GM19043 (cell line): Measurements from ENCODE around the gene RPL18.

Experiments used
- ATAC-seq: cut with Tn5 transposase; IDR thresholded peaks from one replicate; pipeline ENCODE4 v1.9.1; 2021; ENCODE audit warnings: low read depth; ENCODE audit not compliant: unreplicated experiment

RPL18 gene

DNA sequence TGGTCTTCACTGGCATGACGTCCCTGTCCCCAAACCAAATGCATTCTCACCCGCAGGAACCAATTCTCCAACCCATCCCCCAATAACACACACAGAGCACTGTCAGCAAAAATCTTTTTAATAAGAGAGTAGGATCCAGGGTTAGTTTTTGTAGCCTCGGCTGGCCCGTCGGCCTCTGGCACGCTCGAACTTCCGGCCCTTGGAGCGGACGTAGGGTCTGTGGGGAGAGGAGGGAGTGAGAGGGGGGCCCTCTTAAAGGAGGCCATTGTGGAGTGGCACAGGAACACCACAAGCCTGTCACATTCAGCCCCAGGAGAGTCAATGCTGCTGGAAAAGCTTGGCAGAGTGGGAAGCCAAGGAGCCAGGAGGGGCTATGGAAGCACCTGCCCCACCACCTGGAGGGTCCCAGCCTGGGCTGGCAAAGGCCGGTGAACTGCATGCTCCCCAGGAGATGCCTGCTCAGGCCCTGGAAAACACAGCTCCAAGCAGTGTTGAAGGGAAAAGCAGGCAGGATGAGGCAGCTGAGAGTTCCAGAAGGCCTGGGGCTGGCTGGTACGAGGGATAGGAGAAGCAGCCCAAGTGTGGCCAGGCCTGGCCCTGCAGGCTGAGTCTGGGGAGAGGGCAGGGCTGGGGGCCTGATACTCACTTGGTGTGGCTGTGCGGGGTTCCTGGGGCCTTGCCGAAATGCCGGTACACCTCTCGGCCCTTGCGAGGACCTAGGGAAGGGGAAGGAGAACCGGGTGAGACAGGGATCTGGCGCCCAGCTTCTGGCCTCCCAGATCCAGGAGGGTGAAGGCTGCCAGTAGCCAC is 3.5 kb downstream of the RPL18 start:
- ATAC-seq, result no peak

GRCh38 chr19:48614436-48615230 is 4.3 kb downstream of the RPL18 start, which contains the start of gene FAM83E:
Gene FAM83E (minus strand): TSS chr19:48615076. CDS start chr19:48613372, 1,704 bp downstream.
- ATAC-seq, result no peak

DNA sequence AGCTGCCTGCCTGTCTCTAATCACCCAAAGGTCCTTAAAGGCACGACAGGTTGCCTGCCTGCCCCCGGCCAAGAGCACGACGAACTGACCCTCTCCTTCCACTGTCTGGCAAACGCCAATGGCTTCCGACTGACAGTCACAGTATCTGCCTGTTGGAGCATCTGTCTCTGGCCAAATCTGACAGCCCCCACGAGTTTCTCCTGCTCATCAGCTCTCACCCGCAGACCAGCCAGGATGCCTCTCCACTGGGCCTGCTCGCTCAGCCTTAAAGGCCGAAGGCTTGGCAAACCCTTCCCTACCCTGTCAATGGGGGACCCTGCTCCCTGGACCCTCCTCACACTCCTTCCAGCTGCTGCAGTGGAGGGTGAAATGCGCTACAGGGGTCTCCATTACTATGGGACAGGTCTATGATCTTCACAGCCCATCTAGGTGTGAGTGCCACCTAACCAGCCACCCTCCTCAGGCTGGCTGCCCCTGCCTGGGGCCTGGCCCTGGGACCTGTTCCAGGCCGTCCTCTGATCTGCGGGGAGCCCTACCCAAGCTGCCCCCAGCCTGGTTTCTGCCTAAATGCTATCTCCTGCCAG is 5.0 kb downstream of the RPL18 start:
- no peak for ATAC-seq

- no peak for ATAC-seq
Observed at GRCh38 chr19:48613024-48613851, 5.7 kb downstream of the RPL18 start.

DNA sequence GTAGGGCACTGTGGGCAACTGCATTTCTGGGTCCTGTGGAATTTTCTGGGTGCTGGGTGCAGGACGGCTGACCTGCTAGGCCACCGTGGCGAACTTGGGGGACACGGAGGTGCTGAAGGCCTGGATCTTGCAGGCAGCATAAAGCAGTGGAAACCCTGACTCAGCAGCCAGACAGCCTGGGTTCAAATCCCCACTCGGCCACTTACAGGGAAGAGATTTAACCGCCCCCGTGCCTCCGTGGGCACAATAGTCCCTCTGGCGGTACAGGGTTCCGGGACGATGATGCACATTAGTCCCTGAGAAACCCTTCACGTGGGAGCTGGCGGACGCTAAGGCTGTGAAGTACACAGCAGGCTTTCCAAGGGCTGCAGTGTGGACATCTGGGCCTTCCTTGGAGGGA is 7.1 kb downstream of the RPL18 start:
- ATAC-seq, result no peak

- ATAC-seq, result no peak
Observed at GRCh38 chr19:48609571-48610108, 9.3 kb downstream of the RPL18 start.

DNA sequence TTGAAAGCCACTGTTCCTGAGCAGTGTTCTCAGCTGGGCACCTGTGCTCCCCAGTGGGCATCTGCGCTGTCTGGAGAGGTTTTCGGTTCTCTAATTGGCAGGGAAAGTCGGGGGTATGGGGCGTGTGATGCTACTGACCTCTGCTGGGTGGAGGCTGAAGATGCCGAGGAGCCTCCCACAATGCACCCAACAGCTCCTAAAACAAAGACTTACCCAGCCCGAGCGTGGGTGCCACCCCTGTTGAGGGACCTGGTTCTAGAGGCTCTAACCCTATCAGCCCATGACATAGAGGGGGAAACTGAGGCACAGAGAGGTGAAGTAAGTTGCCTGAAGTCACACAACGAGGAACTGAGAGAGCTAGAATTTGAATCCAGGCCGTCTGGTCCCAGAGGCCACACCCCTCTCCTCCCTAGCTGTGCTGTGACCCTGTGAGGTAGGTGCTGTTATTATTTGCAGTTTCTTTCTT is 10.1 kb downstream of the RPL18 start:
- no peak for ATAC-seq

GRCh38 chr19:48607359-48607755 is 11.6 kb downstream of the RPL18 start:
- no peak for ATAC-seq

DNA sequence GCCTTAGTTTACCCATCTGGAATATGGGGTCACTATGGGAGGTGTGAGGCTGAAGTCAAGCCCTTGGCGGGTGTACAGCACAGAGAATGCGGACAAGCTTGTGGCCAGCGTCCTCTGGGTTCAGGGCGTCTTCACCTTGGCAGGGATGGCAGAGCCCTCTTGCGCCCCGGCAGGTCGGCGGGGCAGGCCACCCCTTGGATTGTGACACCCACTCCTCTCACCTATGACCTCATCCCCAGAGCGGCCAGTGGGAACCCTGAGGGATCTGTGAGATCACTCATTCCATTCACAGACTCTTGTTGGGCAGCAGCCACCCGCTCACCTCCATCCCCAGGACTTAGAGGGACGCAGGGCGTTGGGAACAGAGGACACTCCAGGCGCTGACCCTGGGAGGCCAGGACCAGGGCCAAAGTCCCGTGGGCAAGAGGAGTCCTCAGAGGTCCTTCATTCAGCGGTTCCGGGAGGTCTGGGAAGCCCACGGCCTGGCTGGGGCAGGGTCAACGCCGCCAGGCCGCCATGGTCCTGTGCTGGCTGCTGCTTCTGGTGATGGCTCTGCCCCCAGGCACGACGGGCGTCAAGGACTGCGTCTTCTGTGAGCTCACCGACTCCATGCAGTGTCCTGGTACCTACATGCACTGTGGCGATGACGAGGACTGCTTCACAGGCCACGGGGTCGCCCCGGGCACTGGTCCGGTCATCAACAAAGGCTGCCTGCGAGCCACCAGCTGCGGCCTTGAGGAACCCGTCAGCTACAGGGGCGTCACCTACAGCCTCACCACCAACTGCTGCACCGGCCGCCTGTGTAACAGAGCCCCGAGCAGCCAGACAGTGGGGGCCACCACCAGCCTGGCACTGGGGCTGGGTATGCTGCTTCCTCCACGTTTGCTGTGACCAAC is 12.3 kb downstream of the RPL18 start, which contains the start of gene SPACA4:
Gene SPACA4, plus strand, starts transcription at position 280 of the 896 bp plus-strand sequence. Its CDS starts 237 bp downstream, at position 517.
- ATAC-seq, result no peak

- no peak for ATAC-seq
Observed at GRCh38 chr19:48603850-48604249, 15.1 kb downstream of the RPL18 start.

GRCh38 chr19:48603449-48603848 is 15.5 kb downstream of the RPL18 start:
- ATAC-seq, result no peak

GRCh38 chr19:48603001-48603400 is 16.0 kb downstream of the RPL18 start:
- no peak for ATAC-seq

- no peak for ATAC-seq
Observed at GRCh38 chr19:48600679-48601417, 18.1 kb downstream of the RPL18 start.

DNA sequence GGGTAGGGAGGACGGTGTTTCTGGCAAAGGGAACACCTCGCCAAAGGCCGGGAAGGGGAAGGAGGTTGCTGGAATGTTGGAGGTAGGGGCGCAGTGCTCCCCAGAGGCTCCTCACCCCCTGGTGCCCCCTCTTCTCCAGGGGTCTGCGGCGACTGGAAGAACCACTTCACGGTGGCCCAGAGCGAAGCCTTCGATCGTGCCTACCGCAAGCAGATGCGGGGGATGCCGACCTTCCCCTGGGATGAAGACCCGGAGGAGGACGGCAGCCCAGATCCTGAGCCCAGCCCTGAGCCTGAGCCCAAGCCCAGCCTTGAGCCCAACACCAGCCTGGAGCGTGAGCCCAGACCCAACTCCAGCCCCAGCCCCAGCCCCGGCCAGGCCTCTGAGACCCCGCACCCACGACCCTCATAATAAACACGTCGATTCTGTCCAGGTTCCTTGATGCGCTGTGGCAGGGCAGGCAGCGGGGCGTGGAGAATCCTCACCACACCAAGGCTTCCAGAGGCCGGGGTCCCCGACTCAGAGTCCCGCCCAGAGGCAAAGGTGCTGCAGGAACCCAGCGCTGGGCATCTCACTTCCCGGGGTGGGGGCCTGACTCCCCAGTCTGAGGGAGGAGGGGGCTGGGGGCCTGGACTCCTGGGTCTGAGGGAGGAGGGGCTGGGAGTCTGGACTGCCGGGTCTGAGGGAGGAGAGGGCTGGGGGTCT is 19.8 kb downstream of the RPL18 start:
- ATAC-seq, result no peak

- ATAC-seq, result no peak
Observed at GRCh38 chr19:48596679-48597465, 22.1 kb downstream of the RPL18 start.

GRCh38 chr19:48596237-48596636 is 22.7 kb downstream of the RPL18 start:
- ATAC-seq, result no peak

DNA sequence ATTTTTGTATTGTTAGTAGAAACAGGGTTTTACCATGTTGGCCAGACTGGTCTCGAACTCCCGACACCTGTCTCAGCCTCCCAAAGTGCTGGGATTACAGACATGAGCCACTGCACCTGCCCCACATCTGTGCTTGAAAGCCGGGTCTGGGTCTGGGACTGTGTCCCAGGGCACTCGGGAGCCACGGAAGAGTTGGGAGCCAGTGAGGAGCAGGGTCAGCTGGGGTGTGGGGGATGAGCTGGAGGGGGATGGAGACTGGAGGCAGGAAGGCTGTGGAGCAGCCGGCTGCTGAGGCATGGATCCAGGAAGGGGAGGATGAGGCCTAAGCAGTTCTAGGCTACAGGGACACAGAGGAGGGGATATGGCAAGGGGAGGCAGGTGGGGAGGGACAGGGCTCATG is 23.1 kb downstream of the RPL18 start:
- no peak for ATAC-seq
